Medulla oblongata (tissue), 1 donor: Measurements from ENCODE around the gene LRRC55.
A peak's percentile ranks its signal among the peaks of the same experiment; 100 is the strongest.

Source experiments
- DNase-seq: peaks from one replicate; pipeline ENCODE4 v3.0.0-alpha.2; 2015; ENCODE audit errors: extremely low spot score

LRRC55 gene

DNA sequence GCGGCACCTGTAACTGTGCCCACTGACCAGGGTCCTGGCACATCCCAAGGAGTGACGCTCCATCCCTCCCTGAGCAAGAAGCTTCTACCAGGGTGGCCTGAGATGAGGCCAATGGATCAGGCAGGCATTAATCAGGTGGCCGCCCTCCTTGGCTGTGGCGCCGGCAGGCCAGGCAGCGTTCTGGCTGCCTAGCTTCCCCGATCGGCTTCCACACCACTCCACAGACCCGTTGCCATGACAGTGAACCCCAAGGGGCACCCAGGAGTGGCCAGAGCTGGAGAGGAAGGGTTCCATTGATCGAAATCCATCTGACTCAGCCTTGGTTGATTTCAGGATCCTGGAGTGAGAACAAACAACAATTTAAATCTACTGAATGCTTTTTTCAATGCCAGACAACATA lies 20.5 kb downstream of the LRRC55 start:
- peak; percentile 65 for DNase-seq

DNA sequence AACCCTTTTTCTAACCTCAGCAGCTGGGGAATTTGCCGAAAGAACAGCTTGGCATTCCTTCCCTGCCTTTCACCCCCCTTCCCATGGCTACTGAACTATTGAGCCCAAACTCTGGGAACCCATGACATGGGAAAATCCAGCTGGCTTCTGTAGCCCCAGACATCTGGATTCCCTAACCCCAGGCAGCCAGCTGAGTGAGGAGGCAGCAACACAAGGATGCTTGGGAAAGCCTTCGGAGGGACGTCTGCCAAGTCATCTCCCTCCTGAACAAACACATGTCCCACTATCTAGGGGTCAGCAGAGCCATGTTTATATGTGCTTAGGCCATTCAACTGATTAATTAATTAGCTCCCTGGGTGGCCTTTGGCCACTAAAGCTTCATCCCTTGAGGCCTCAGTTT lies 21.6 kb downstream of the LRRC55 start:
- DNase-seq = peak; percentile 17

DNA sequence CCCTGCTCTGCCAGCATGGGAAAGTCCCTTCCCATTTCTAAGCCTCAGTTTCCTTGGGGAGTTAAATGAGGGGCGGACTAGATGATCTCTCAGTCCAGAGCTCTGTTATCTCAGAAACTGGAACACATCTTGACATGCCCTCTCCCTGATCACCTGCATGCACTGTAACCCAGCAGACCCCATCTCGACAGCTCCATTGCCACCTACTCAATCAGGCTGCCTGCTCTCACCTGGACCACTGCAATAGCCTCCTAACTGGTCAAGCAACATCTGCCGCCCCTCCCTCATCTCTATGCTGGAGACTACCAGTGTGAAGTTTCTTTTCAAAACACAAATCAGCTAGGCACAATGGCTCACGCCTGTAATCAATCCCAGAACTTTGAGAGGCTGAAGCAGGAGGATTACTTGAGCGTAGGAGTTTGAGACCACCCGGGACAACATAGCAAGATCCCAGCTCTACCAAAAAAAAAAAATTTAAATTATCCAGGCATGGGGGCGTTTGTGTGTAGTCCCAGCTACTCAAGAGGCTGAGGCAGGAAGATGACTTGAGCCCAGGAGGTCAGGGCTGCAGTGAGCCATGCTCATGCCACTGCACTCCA lies 22.2 kb downstream of the LRRC55 start:
- DNase-seq = no peak

DNA sequence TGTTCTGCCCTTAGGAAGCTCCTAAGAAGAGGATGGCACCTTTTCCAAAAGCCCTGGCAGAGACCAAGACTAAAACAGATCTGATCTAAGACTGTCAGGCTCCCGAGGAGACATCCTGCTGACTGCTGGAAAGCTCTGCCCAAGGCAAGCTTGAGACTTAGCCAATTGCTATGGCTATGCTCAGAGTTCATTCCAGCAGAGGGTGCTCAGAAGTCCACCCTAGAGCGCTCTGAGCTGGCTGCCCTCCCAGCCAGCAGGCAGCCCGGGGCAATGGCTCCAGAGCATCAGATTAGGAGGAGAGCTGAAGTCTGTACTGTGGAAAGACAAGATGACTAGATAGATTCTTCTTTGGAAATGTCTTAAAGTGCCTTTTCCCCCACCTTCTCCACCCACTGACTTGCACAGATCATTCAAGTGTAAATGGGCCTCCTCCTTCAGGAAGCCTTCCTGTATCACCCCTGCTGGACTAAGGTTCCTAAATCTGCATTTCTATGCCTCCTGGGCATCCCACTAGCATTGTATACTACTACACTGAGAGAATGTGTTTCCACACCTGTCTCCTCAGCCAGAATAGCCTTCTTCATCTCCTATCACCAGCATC lies 23.4 kb downstream of the LRRC55 start:
- DNase-seq = peak; percentile 63

DNA sequence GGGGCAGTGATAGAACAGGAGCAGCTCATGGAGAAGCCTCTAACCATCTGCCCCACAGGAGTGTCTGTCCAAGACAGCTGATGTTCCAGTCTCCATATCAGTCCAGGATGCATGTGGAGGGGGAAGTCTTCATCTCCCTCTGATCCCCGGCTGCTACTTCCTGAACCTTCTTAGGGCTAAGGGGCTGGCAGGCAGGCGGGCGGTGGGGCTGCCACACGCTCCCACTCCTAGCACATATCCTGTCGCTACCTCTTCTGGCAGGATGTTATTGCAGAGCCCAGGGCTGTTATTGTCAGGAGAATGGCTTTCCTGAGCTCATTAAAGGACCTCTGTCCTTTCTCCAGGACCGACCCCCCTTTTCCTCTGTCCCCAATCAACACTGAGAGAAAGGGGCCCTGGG lies 25.4 kb downstream of the LRRC55 start:
- no peak for DNase-seq

DNA sequence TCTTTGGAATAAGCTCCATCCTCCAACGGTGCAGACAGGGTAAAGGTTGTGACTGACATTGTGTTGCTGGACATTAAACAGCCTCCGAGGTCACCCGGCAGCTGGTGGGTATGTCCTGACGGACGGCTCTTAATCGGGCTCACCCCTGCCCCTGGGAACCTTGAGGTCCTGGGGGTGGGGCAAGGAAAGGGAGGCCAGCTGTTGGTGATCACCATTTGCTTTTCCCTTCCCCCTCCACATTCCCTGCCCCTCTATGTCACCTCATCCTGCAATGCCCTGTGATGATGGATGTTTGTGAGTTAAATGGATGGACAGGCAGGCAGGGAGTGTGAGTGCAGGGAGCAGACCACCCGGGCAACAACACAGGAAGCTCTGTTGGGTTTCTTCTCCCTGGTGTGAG lies 29.0 kb downstream of the LRRC55 start:
- no peak for DNase-seq

DNA sequence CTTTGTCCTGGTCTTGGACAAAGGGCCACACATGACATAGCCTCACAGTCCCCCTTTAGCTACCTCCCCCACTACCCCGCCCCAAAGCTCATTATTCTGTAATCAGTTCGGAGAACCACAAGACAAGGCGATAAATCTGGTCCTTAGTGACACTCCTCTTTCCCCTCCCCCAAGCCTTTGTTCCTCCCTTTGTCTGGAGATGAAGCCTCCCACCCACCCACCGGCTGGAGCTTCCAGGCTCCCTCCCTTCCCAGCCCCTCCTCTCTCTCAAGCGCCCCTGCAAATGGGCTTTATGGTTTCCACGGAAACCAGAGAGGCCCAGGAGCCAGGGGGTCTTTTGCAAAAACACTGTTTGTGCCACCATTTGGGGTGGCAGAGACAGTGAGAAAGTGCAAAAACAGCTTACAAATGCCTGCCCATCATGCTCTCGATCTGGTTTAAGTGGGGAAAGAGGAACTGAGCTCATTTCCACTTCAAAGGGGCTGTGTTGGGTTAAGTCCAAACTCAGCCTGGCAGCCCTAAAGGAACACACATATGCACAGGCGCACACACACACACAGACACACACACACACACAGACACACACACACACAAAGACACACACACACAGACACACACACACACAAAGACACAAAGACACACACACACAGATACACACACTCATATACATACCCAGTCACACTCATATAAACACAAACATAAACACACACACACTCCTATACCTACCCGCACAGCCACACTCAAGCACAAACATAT lies 31.8 kb downstream of the LRRC55 start:
- no peak for DNase-seq

DNA sequence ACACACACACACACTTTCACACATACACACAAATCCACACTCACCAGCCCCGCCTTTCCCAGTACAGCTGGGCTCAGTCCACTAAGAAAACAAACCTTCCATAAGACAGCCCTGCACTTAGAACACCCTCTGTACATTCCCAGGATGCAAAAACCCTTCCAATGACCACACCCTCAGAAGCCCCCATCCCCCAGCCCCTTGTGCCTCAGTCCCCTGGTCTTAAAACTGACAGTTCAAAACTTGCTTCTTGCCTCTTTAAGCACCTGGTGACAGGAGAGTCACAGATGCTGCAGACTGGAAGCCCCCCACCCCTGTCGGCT lies 32.3 kb downstream of the LRRC55 start:
- DNase-seq = no peak

DNA sequence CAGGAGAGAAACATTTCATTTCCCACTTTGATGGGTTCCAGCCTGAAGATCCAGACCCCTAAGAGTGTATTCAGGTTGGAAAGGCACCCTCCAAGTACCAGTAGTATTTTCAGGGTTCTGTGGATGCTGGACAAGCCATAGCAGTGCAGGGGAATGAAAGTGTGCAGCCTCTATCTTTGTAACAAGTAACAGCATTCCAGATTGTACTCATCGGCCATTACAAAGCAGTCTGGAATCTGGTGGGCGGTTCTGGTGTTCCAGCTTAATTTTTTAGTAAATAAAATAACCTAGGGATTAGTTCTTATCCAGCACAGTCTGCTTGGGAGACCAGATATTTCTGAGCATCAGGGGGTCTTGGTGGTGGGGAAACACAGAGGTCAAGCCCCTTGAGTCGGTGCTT lies 32.7 kb downstream of the LRRC55 start:
- no peak for DNase-seq

DNA sequence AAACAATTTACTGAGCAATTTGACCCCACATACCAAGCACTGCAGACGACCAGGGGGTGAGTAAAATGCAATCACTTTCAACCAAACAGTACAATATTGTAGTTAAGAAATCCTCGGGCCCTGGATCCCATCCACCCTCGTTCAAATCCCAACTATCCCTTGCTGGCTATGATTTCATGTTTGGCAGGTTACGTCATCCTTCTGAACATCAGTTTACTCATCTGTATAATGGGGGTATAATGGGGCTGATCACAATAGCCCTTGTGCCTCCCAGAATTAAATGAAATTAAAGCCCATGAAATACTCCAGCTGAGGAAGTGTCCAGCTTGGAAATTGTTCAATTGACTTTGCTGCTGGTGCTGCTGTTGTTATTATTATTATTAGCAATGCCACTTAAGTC lies 34.7 kb downstream of the LRRC55 start:
- no peak for DNase-seq

DNA sequence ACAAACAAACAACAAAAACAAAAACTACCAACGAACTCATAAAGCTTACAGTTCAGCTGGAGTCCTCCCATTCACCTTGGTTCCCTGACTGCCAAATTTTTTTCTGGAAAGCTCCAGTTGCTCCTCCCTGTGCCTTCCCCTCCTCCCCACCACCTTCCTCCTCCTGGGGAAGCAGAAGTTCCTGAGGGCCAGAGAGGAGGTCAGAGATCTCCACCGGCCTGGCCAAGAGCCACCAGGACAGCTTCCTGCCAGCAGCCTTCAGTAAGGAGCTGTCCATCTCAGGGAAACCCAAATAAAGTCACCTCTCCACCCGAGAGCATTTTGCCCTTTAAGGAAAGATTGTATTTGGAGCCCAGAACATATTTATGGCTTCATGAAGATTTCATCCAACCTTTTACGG lies 35.3 kb downstream of the LRRC55 start:
- DNase-seq = no peak

DNA sequence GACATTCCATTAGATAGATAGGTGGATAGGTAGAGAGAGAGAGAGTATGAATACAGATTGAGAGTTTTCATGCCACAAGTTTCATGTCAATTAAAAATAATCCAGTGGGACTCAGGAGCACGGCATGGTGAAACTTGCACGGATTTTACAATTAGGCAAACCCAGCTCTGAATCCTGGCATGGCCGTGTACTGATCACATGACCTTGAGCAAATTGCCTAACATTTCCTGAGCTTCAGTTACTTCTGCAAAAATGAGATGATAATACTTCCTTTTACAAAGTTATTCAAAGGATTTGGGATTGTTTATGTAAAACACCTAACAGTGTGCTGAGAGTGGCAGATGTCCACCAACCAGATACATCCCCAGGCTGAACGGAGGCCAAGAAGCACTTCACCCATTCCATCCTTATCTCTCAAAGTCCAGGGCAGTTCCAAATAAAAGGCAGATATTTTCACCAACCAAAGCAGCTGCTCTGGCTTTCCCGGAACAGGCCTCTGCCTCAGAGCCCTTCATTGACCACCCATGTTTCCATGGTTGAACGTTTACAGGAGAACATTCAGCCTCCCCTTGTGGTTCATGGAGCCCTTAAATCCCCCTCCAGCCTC lies 37.4 kb downstream of the LRRC55 start:
- peak; percentile 41 for DNase-seq

DNA sequence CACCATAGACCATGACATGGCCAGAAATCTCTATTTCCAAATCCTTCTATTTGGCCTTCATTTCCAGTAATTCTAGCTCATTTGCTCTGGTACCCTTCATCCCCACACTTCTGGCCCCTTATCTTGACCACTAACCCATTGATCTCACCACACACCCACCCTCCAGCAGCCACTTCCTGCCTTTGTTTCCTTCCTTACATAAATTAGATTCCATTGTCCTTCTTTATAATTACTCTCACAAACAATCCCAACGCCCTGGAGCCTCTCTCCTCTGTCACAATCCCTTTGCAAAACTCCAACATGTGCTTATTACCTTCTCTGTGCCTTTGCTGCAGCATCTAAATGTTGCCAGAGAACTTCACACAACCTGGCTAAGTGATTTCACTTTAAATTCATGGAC lies 40.5 kb downstream of the LRRC55 start:
- no peak for DNase-seq

DNA sequence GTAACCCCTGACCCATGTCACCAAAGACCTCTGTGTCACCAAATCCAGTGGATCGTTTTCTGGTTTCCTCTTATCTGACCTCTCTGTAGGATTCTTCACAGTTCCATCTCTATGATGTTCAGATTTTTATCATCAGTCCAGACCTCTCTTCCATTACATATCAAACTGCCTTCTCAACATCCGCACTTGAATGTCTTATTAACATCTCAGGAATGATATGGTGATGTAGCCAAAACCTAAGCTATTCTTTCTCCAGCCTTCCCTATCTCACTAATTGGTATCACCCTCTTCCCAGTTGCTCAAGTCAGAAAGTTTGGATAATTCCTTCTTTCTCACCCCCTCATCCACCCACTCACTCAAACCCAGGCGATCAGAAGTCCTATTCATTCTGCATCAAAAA lies 41.8 kb downstream of the LRRC55 start:
- no peak for DNase-seq

DNA sequence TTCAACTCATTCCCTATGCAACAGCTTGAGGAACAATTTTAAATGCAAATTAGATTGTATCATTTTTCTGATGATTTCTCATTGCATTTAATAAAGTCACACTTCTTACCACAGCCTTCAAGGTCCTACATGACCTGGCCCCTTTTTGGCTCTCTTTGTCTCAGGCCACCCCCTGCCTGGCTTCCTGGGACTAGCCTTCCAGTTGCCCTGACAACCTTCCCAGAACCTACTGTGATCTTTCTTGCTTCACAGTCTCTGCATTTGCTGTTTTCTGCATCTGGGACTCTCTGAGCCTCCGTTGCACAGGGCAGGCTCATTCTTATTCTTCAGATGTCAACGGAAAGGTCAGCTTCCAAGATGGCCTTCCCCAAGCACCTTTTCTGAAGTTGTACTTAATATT lies 42.4 kb downstream of the LRRC55 start:
- peak; percentile 51 for DNase-seq

DNA sequence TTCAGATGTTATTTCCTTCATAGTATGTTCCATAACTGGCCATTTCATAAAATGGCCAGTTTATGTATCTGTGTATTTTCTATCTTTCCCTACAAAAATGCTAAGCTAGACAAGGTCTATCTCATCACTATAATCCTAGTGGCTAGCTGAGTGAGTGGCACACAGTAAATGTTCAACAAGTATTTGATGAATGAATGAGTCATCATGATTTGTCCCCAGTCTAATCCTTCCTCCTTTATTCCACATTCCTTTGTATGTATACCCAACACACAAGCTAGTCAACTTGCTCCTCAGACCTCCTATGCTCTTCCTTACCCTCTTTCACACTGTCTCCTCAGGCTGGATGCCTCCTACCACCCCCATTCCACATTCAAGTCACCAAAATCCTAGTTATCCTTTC lies 42.8 kb downstream of the LRRC55 start:
- DNase-seq = no peak

DNA sequence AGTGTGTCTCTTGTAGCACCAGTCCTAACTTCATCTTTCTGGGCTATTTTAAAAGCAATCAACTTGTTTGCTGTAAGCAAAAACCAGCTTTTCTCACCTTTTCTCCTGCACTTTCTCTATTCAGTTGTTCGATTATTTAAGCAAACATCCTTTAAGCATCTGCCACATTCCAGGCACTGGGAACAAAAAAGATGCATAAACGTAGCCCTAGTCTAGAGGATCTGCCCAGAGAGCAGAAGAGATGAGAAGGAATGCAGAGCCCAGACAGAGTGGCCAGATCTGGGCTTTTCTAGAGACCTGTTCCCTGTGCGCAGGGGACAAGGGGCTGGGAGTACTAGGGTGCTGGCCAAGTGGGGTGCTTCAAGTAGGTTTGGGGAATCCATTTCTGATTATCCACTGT lies 46.8 kb downstream of the LRRC55 start:
- no peak for DNase-seq

DNA sequence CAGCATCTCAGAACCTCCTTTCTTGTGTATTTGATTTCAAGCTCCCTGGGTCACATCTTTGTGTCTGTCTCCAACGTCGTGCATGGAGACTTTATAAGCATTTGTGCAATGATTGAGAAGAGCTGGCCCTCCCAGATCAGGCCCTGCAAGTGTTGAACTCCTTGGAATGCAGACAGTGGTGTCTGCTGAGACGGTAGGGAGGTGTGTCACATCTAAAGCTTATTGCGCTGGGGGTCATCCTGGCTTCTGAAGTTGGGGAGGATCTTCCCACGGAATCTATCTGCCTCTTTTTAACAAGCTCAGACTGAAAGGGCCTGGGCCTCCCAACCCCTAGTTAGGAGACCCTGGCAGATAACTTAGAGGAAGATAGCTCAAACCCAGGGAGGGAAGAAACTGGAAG lies 48.6 kb downstream of the LRRC55 start:
- DNase-seq = no peak

DNA sequence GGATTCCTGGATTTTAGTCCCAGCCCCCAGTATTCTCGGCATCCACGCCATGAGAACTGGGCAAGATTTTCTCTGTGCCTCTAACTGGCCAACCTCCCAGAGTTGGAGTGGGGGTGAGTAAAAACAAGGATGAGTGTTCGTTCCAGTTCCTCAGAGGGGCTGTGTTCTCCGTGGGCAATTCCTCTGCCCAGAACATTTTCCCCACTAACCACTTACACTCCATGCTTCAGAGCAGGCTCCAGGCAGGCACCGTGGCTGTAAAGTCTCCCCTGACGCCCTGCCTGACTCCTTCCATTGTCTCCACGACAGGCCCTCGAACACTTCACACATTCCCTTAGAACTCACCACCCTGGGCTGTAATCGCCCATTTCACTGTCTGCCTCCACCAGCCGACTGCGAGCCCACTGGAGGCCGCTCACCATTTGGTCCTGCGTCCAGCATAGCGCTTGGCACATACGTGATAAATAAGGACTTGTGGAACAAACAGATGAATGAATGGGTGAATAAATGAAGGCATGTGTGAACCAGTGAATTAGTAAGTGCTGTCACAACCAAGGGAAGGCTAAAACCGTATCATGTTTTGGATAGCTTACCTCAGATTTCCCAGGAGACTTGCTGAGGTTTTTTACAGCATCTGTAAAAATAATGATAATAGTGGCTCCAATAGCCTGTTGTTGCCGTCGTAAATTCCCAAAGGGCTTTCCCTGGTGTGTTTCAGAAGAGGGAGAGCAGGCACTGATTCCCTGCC lies 49.2 kb downstream of the LRRC55 start:
- peak; percentile 83 for DNase-seq

DNA sequence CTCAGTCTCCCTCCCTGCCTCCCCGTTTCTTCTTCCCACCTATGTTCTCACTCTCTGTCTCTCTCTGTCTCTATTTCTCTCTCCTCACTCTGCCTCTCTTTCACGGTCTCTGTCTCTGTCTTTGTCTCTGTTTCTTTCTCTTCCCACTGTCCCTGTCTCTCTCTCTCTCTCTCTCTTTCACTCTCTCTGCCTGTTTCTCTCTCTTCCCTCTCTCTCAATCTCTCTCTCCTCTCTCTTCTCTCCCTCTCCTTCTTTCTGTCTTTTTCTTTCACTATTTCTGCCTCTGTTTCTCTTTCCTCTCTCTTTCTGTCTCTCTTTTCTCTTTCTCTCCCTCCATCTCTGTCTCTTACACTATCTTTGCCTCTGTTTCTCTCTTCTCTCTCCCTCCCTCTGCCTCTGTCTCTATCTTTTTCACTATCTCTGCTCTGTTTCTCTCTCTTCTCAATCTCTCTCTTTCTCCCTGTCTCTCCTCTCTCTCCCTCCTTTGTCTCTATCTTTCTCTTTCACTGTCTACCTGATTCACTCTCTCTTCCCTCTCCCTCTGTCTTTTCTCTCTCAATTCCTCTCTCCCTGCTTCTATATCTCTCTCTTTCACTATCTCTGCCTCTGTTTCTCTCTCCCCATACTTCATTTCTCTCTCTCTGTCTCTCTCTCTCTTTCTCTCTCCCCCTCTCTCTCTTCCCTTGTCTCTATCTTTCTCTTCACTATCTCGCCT lies 49.9 kb downstream of the LRRC55 start:
- no peak for DNase-seq

DNA sequence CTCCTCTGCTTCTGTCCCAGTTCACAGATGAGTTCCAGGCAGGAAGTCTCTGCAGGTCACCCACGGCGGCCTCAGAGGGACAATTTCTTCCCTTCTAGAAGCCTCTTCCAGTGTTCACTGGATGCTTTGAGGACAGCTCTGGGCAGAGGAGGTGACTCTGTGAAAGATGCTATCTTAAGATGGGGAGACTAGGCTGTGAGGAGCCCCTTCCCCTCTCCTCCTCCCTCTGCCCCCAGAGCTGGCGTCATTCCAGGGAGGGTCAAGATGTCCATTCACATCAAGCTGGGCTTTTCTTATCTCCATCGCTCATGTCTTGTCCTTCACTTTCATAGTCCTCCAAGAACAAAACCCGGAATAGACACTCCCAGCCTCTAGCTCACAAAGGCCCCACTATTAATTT lies 51.9 kb downstream of the LRRC55 start:
- no peak for DNase-seq
